Vagina (tissue), 2 donors: ENCODE measurements around the gene GH2. TPM values are rescaled to one million over a fixed set of nuclear protein-coding genes. Genes with fewer than 3 reads are reported as not detected.
"Not testable (repeated sequence)": the region's sequence is repeated elsewhere in the genome, so short reads cannot be mapped to it uniquely, and the experiment has no call there.

Experiments
- DNase-seq, 2 donors: peaks; one replicate each; pipeline ENCODE4 v3.0.0-alpha.2; 2017; ENCODE audit errors: extremely low spot score in 2 of 2
- H3K27ac ChIP-seq: fragments of 200-600 bp; sonication (generic); one replicate; pipeline ENCODE4 v1.5.1; 2019
- H3K27me3 ChIP-seq: fragments of 200-600 bp; sonication (generic); one replicate; pipeline ENCODE4 v1.5.1; 2019
- H3K36me3 ChIP-seq, 2 donors: fragments of 200-600 bp; sonication (generic); one replicate each; pipeline ENCODE4 v1.5.1; 2017 to 2019
- H3K4me1 ChIP-seq: fragments of 200-600 bp; sonication (generic); one replicate; pipeline ENCODE4 v1.5.1; 2019
- H3K4me3 ChIP-seq, 2 donors: fragments of 200-600 bp; sonication (generic); 1 replicate in 1 of 2; 2 replicates in 1 of 2; pipeline ENCODE4 v1.5.1; 2016 to 2019
- H3K9me3 ChIP-seq: fragments of 200-600 bp; sonication (generic); one replicate; pipeline ENCODE4 v1.5.1; 2019
- POLR2A ChIP-seq, 2 donors: fragments of 450-650 bp; IDR thresholded peaks; one replicate each; pipeline ENCODE4 v1.6.1; 2017; ENCODE audit warnings: antibody characterized with exemption in 2 of 2, mild to moderate bottlenecking in 2 of 2, moderate library complexity in 2 of 2
- POLR2AphosphoS5 ChIP-seq, 2 donors: sonication (generic); formaldehyde crosslinking; IDR thresholded peaks; one replicate each; pipeline ENCODE4 v1.9.0; 2017; ENCODE audit warnings: antibody characterized with exemption in 2 of 2, mild to moderate bottlenecking in 2 of 2, low read depth in 1 of 2; ENCODE audit not compliant: insufficient read depth in 1 of 2
- intact Hi-C: fragments of 100-400 bp; cut with DNase I; formaldehyde crosslinking; loops from one replicate; pipeline ENCODE4 v1.15.1; 2023
- total RNA-seq: library from RNA; depleted of rRNA; stranded (reverse); fragments of >200 nt; gene quantifications from one replicate; pipeline ENCODE4 v1.2.3, GENCODE V29; 2016
- TF ChIP-seq, protein P1 (sequence below), 3 experiments: fragments of 450-650 bp in 2 of 3; fragments of 200-600 bp in 1 of 3; sonication (generic) in 1 of 3; IDR thresholded peaks; one replicate each; pipeline ENCODE4 v1.5.1; 2017 to 2019; ENCODE audit warnings: antibody characterized with exemption in 3 of 3, mild to moderate bottlenecking in 2 of 3, moderate library complexity in 2 of 3

Gene GH2
- total RNA-seq, 1 donor from 2014 or later: not detected

DNA sequence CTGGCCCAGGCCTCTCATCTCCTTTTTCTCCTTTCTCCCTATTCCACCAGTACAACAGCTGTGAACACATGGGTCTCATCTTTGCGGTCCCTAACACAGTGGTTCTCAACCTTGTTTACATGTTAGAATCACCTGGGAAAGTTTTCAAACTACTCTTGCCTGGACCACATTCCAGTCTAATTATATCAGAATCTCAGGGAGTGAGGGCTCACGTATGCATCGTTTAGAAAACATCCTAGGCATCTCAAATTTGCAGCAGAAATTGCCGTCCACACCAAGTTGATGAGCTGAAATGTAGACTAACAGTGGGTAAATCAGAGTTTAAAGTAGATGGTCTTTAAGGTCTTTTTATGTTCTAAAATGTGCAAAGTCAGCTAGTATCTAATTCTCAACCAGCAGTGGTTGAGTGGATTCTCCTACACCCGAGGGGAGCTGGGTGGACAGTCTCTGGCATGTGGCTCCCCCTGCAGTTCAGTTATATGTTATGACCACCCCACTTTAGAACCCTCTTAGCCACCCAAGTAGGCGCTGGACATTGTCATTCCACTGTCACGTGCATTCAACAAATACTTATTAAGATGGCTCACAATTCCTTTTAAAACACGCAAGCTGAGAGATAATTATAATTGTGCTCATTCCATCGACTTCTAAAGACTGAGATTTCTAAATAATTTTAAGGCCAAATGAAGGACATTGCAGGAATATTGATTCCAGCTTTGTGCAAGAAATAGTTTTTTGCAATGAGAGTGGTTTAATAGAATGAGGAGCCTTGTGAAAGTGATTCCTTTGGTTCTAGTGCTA is 12.1 kb downstream of the GH2 start:
- H3K27me3 ChIP-seq, H3K27ac ChIP-seq, H3K4me1 ChIP-seq, H3K36me3 ChIP-seq, intact Hi-C loops, H3K4me3 ChIP-seq, DNase-seq, H3K9me3 ChIP-seq: not testable (repeated sequence)

DNA sequence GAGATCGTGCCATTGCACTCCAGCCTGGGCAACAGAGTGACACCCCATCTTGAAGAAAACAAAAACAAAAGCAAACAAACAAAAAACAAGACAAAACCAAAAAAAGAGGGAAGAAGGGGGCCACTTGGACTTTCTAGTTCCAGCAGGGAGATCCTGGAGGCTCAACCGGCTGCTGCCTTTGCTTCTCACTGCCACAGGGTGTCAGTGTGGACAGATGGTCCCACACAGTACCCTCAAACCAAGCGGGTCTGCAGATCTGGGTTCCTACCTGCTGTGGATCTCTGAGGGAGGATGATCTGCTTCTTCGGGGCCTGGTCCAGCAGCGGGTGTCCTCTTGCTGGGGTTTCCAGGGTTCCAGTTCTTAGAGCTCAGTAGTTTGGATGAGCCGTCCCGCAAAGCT is 15.1 kb downstream of the GH2 start:
- intact Hi-C loops, H3K9me3 ChIP-seq, H3K4me3 ChIP-seq, H3K27ac ChIP-seq, H3K27me3 ChIP-seq, H3K4me1 ChIP-seq, H3K36me3 ChIP-seq, DNase-seq: not testable (repeated sequence)

DNA sequence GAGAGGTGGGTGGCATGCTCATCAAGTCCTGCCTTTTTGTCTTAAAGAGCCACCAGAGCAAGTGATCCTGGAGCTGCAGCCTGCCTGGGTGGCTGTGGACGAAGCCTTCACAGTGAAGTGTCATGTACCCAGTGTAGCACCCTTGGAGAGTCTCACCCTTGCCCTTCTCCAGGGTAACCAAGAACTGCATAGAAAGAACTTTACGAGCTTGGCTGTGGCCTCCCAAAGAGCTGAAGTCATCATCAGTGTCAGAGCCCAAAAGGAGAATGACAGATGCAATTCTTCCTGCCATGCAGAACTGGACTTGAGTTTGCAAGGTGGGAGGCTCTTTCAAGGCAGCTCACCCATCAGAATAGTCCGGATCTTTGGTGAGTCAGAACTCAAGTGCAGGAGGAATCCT is 22.5 kb downstream of the GH2 start:
- H3K4me3 ChIP-seq: no peak overlapping the region
- H3K9me3 ChIP-seq: no peaks in the 10 kb centered on the region
- H3K27ac ChIP-seq: no peak overlapping the region
- intact Hi-C loops: no loop called here
- TF ChIP-seq POLR2A (IDR thresholded peaks at IDR 0.05) (no peak), POLR2AphosphoS5 (IDR thresholded peaks at IDR 0.05; ENCODE audit: insufficient read depth in 1 of 2, low read depth in 1 of 2) (no peak)
- TF ChIP-seq, protein P1, sequence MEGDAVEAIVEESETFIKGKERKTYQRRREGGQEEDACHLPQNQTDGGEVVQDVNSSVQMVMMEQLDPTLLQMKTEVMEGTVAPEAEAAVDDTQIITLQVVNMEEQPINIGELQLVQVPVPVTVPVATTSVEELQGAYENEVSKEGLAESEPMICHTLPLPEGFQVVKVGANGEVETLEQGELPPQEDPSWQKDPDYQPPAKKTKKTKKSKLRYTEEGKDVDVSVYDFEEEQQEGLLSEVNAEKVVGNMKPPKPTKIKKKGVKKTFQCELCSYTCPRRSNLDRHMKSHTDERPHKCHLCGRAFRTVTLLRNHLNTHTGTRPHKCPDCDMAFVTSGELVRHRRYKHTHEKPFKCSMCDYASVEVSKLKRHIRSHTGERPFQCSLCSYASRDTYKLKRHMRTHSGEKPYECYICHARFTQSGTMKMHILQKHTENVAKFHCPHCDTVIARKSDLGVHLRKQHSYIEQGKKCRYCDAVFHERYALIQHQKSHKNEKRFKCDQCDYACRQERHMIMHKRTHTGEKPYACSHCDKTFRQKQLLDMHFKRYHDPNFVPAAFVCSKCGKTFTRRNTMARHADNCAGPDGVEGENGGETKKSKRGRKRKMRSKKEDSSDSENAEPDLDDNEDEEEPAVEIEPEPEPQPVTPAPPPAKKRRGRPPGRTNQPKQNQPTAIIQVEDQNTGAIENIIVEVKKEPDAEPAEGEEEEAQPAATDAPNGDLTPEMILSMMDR (IDR thresholded peaks at IDR 0.05): no peak
- H3K36me3 ChIP-seq: no peaks in the 10 kb centered on the region
- H3K27me3 ChIP-seq: no peaks in the 10 kb centered on the region
- no peaks in the 10 kb centered on the region for H3K4me1 ChIP-seq
- no peak for DNase-seq

DNA sequence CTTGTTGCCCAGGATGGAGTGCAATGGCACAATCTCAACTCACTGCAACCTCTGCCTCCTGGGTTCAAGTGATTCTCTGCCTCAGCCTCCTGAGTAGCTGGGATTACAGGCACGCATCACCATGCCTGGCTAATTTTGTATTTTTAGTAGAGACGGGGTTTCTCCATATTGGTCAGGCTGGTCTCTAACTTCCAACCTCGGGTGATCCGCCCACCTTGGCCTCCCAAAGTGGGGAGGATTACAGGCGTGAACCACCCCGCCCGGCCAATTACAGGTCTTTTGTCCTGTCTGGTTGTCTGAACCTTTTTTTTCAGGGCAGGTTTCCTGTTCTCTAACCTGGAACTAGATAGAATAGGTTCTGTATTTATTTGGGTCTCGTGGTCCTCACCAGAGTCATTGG is 25.3 kb downstream of the GH2 start:
- H3K4me1 ChIP-seq, H3K27ac ChIP-seq, DNase-seq, H3K36me3 ChIP-seq, intact Hi-C loops, H3K9me3 ChIP-seq, H3K4me3 ChIP-seq, H3K27me3 ChIP-seq: not testable (repeated sequence)

DNA sequence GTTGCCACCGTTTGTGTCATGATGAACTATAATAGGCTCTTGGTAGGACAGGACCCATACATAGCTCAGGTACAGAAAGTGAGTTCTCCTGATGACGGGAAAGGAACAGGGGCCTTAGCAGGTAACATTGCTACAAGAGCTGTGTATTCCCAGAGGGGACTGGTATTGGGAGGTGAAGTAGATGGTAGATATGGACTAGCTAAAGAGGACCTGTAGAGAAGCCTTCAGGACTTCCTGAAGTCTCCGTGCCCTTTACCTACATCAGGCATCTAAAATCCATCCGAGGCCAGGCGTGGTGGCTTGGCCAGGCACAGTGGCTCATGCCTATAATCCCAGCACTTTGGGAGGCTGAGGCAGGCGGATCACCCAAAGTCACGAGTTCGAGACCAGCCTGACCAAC is 26.6 kb downstream of the GH2 start:
- intact Hi-C loops: no loop called here
- TF ChIP-seq, protein P1 (IDR thresholded peaks at IDR 0.05): no peak
- TF ChIP-seq POLR2AphosphoS5 (IDR thresholded peaks at IDR 0.05; ENCODE audit: insufficient read depth in 1 of 2, low read depth in 1 of 2) (no peak), POLR2A (IDR thresholded peaks at IDR 0.05) (no peak)
- H3K36me3 ChIP-seq: no peaks in the 10 kb centered on the region

DNA sequence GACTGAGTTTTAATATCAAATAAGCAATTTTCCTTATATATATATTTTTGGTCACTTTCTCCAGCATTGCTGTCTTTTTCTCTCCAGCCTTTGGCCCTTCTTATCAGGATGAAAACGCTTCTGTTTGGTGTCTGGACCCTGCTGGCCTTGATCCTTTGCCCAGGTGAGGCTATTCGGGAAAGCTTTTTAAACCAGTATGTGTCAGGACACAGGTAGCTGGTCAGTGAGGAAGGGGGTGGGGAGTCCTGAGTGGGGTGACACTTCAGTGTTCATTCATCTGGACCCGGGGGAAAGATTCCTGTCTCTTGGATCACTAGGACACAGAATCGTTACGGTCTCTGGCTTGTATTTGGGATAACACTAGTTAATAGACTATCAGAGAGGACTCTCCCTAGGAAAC is 27.0 kb downstream of the GH2 start:
- Histone ChIP-seq H3K9me3 (no peaks in the 10 kb centered on the region), H3K27ac (no peak overlapping the region), H3K36me3 (no peaks in the 10 kb centered on the region), H3K4me1 (no peaks in the 10 kb centered on the region), H3K4me3 (no peak overlapping the region), H3K27me3 (no peaks in the 10 kb centered on the region)
- intact Hi-C loops: no loop called here
- no peak for DNase-seq
- TF ChIP-seq, protein P1 (IDR thresholded peaks at IDR 0.05): no peak
- no peak for TF ChIP-seq POLR2A (IDR thresholded peaks at IDR 0.05)
- no peak for TF ChIP-seq POLR2AphosphoS5 (IDR thresholded peaks at IDR 0.05; ENCODE audit: insufficient read depth in 1 of 2, low read depth in 1 of 2)

More for the DNA sequence above, 26.6 kb downstream of the GH2 start:
- H3K27ac ChIP-seq: no peak overlapping the region
- H3K27me3 ChIP-seq: no peaks in the 10 kb centered on the region
- H3K4me1 ChIP-seq: no peaks in the 10 kb centered on the region
- no peak for DNase-seq
- no peak overlapping the region for H3K4me3 ChIP-seq
- no peaks in the 10 kb centered on the region for H3K9me3 ChIP-seq
